GM19351 (cell line): ENCODE data around the gene ARF4.
"Not testable (repeated sequence)": the region's sequence is repeated elsewhere in the genome, so short reads cannot be mapped to it uniquely, and the experiment has no call there.

Source experiments
- ATAC-seq: cut with Tn5 transposase; IDR thresholded peaks from one replicate; pipeline ENCODE4 v1.9.1; 2021; ENCODE audit warnings: mild to moderate bottlenecking, moderate library complexity; ENCODE audit not compliant: unreplicated experiment

Gene ARF4

GRCh38 chr3:57597127-57597923, at the start of gene ARF4:
Gene ARF4 (minus strand): TSS chr3:57597344. CDS start chr3:57597140, 204 bp downstream.
- peak; percentile 91 for ATAC-seq

GRCh38 chr3:57646723-57647122, 49.6 kb upstream of the ARF4 start:
- no peak for ATAC-seq

GRCh38 chr3:57644740-57645139, 47.6 kb upstream of the ARF4 start:
- no peak for ATAC-seq

- ATAC-seq = no peak
These were observed 40.2 kb upstream of the ARF4 start for GRCh38 chr3:57637391-57637790.

GRCh38 chr3:57634259-57634658, 37.1 kb upstream of the ARF4 start:
- not testable (repeated sequence) for ATAC-seq

- ATAC-seq = no peak
These were observed 30.8 kb upstream of the ARF4 start for GRCh38 chr3:57627976-57628375.

- ATAC-seq = no peak
These were observed 27.7 kb upstream of the ARF4 start for GRCh38 chr3:57624801-57625200.

GRCh38 chr3:57622362-57622761, 25.2 kb upstream of the ARF4 start:
- no peak for ATAC-seq

GRCh38 chr3:57617739-57618138, 20.6 kb upstream of the ARF4 start:
- no peak for ATAC-seq

GRCh38 chr3:57616233-57616632, 19.1 kb upstream of the ARF4 start:
- ATAC-seq = no peak

- ATAC-seq = not testable (repeated sequence)
These were observed 14.7 kb upstream of the ARF4 start for GRCh38 chr3:57611870-57612269.

- ATAC-seq = no peak
These were observed 8.5 kb upstream of the ARF4 start for GRCh38 chr3:57605683-57606082.

- no peak for ATAC-seq
These were observed 7.8 kb upstream of the ARF4 start for GRCh38 chr3:57604971-57605370.

- no peak for ATAC-seq
These were observed 3.1 kb upstream of the ARF4 start for GRCh38 chr3:57600195-57600594.

- ATAC-seq = no peak
These were observed 1.7 kb upstream of the ARF4 start for GRCh38 chr3:57598765-57599360.

- ATAC-seq = no peak
These were observed 533 bp downstream of the ARF4 start for GRCh38 chr3:57596495-57597126.

GRCh38 chr3:57594576-57594975, 2.6 kb downstream of the ARF4 start:
- ATAC-seq = no peak

- ATAC-seq = no peak
These were observed 3.0 kb downstream of the ARF4 start for GRCh38 chr3:57594144-57594543.

GRCh38 chr3:57592306-57592705, 4.8 kb downstream of the ARF4 start:
- no peak for ATAC-seq

- no peak for ATAC-seq
These were observed 9.2 kb downstream of the ARF4 start for GRCh38 chr3:57587905-57588304.

GRCh38 chr3:57586778-57587177, 10.4 kb downstream of the ARF4 start:
- no peak for ATAC-seq

GRCh38 chr3:57583544-57583943, 13.6 kb downstream of the ARF4 start:
- ATAC-seq = no peak
